GM06990 (cell line): ENCODE data around the gene HOXD4.
A peak's percentile ranks its signal among the peaks of the same experiment; 100 is the strongest.

Experiments
- DNase-seq: peaks from one replicate; pipeline ENCODE4 v3.0.0-alpha.2; 2011; ENCODE audit not compliant: insufficient read length; ENCODE audit errors: extremely low read depth
- H3K27me3 ChIP-seq: replicated peaks from 2 replicates; pipeline ENCODE4 v1.6.0; 2011; ENCODE audit warnings: low read length; ENCODE audit not compliant: control insufficient read depth, insufficient read depth
- H3K36me3 ChIP-seq: 2 replicates; pipeline ENCODE4 v1.5.1; 2011; ENCODE audit warnings: low read length; ENCODE audit not compliant: control insufficient read depth, insufficient read depth
- H3K4me3 ChIP-seq: replicated peaks from 2 replicates; pipeline ENCODE4 v1.5.1; 2011; ENCODE audit warnings: low read depth, mild to moderate bottlenecking, control low read depth, low read length
- TF ChIP-seq, protein P1 (sequence below): IDR thresholded peaks from 2 replicates; pipeline ENCODE4 v1.5.1; 2011; ENCODE audit warnings: low read length, control low read depth, mild to moderate bottlenecking, inconsistent platforms; ENCODE audit not compliant: insufficient read depth, poor library complexity, severe bottlenecking

The HOXD4 gene

DNA sequence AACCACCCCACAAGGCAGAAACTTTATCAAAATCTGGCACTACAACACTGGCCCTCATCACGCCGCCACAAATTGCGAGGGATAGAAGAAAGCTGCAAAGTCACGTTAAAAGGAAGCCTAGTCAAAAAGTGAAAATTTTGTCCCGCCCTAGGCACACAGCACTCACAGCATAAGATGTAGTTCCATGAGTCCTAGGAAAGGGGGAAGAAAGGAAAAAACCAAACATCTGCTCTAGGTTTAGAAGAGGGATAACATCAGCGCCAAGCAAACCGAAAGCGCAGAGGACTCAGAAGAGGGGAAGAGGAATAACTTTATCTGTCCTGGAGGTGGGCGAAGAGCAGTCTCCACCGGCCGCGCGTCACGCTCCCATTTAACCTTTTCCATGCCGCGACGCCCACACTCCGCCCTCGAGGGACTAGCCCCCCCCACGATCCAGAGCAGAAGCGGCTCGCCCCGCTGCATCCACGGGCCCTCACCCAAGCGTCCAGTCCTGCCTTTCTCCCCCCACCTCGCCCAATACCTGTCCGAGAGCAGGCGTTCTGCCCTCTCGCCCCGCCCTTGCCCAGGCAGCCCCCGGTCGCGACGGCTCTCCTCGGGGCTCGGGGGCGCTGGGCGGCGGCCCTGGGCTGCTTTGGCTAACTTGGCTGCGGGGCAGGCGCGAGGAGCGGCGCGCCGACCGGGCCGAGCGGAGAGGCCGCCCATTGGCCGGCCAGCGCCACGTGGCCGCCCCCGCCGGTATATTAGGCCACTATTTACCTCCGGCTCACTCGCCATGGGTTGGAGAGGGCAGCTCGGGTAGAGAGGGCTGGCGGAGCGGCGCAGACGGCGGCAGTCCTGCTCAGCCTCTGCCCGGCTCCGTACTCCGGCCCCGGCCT, 36.8 kb downstream of the HOXD4 start, which contains the start of gene HOXD1:
HOXD1 (plus strand) TSS at position 770 of the 875 bp plus-strand sequence. CDS start 134 bp downstream, outside the sequence.
- peak within 1 kb of the TSS; percentile 48 for H3K4me3 ChIP-seq
- TF ChIP-seq, protein P1, sequence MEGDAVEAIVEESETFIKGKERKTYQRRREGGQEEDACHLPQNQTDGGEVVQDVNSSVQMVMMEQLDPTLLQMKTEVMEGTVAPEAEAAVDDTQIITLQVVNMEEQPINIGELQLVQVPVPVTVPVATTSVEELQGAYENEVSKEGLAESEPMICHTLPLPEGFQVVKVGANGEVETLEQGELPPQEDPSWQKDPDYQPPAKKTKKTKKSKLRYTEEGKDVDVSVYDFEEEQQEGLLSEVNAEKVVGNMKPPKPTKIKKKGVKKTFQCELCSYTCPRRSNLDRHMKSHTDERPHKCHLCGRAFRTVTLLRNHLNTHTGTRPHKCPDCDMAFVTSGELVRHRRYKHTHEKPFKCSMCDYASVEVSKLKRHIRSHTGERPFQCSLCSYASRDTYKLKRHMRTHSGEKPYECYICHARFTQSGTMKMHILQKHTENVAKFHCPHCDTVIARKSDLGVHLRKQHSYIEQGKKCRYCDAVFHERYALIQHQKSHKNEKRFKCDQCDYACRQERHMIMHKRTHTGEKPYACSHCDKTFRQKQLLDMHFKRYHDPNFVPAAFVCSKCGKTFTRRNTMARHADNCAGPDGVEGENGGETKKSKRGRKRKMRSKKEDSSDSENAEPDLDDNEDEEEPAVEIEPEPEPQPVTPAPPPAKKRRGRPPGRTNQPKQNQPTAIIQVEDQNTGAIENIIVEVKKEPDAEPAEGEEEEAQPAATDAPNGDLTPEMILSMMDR, result no peak
- no peaks in the 10 kb centered on the region for H3K36me3 ChIP-seq
- no peaks in the 10 kb centered on the region; the same call in 1 of the 2 replicates for H3K27me3 ChIP-seq
- no peak for DNase-seq

DNA sequence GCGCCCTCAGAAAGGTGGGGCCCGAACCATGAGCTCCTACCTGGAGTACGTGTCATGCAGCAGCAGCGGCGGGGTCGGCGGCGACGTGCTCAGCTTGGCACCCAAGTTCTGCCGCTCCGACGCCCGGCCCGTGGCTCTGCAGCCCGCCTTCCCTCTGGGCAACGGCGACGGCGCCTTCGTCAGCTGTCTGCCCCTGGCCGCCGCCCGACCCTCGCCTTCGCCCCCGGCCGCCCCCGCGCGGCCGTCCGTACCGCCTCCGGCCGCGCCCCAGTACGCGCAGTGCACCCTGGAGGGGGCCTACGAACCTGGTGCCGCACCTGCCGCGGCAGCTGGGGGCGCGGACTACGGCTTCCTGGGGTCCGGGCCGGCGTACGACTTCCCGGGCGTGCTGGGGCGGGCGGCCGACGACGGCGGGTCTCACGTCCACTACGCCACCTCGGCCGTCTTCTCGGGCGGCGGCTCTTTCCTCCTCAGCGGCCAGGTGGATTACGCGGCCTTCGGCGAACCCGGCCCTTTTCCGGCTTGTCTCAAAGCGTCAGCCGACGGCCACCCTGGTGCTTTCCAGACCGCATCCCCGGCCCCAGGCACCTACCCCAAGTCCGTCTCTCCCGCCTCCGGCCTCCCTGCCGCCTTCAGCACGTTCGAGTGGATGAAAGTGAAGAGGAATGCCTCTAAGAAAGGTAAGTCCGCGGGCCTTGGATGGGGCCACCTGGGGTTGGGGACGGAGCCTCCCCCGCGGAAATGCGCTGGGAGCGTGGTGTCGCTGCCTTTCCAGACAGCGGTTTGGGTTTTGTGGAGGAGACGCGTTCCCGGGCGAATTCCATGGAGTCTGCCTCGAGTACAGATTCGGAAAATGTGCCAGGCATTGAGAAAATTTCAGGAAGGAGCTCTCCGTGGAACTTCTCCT, 37.7 kb downstream of the HOXD4 start:
- Histone ChIP-seq H3K4me3 (no peak overlapping the region; the same call in 1 of the 2 replicates), H3K36me3 (no peaks in the 10 kb centered on the region), H3K27me3 (no peaks in the 10 kb centered on the region; the same call in 1 of the 2 replicates)
- no peak for DNase-seq
- TF ChIP-seq, protein P1, result no peak

DNA sequence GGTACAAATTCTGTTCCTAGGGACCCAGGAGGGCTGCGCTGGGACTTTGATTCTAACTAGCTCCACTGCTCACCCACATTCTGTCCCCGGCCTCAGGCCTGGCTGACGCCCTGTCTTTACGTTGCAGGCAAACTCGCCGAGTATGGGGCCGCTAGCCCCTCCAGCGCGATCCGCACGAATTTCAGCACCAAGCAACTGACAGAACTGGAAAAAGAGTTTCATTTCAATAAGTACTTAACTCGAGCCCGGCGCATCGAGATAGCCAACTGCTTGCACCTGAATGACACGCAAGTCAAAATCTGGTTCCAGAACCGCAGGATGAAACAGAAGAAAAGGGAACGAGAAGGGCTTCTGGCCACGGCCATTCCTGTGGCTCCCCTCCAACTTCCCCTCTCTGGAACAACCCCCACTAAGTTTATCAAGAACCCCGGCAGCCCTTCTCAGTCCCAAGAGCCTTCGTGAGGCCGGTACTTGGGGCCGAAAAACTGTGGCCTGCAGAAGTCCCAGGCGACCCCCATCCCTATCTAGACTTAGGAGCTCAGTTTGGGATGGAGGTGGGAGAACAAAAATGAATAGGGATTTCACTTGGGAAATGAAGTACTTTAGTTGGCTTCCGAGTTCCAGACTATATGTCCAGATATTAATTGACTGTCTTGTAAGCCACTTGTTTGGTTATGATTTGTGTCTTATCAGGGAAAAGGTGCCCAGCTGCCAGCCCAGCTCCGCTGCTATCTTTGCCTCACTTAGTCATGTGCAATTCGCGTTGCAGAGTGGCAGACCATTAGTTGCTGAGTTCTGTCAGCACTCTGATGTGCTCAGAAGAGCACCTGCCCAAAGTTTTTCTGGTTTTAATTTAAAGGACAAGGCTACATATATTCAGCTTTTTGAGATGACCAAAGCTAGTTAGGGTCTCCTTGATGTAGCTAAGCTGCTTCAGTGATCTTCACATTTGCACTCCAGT, 38.6 kb downstream of the HOXD4 start:
- Histone ChIP-seq H3K36me3 (no peaks in the 10 kb centered on the region), H3K4me3 (no peak overlapping the region), H3K27me3 (no peaks in the 10 kb centered on the region; the same call in 1 of the 2 replicates)
- TF ChIP-seq, protein P1, result no peak
- DNase-seq, result no peak

DNA sequence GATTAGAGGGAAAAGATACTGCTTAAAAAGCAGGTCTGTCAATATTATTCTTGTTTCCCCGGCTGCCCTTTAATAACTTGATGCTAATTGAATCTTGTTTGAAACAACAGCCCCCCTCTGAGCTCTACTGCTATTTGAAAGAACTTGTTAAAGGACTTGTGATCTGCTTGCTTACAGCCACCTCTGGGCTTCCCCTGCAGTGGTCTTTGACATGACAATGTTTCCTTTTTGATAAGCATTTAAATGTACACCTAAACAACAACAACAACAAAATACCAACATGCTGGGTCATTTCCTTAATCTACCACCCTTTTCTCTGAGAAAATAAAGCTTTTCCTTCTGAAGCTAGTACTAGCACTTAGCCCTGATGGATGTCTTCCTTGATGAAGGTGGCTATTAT, 41.0 kb downstream of the HOXD4 start:
- no peaks in the 10 kb centered on the region for H3K36me3 ChIP-seq
- no peak for DNase-seq
- no peak overlapping the region for H3K4me3 ChIP-seq
- TF ChIP-seq, protein P1, result no peak
- no peaks in the 10 kb centered on the region; the same call in 1 of the 2 replicates for H3K27me3 ChIP-seq

DNA sequence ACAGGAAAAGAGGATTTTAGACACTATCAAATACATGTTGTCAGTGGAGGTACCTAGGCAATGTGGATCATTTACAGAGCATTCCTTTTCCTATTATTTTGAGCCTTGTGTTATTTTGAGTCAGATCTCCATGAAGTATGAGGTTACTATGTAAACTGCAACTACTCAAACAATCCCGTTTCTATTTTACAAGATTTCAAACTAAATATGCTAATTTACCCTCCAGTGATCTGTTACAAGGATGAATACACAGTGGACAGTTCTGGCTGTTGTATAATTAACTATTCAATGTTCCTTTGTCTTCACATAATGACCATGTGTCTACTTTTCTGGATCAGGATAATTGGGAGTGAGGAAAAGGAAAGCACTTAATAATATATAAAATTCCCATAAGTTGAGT, 41.7 kb downstream of the HOXD4 start:
- H3K27me3 ChIP-seq, result no peaks in the 10 kb centered on the region; the same call in 1 of the 2 replicates
- DNase-seq, result no peak

More for the DNA sequence above, 41.7 kb downstream of the HOXD4 start:
- Histone ChIP-seq H3K36me3 (no peaks in the 10 kb centered on the region), H3K4me3 (no peak overlapping the region)
- TF ChIP-seq, protein P1, result no peak
